A549 (cell line): ENCODE results near the gene TMCO4. TPM values are rescaled to one million over a fixed set of nuclear protein-coding genes. Genes with fewer than 3 reads are reported as not detected.

Experiments
- ATAC-seq, 2 experiments: fragments of 200-7000 bp in 1 of 2; fragments of >200 bp in 1 of 2; cut with Nextera tagmentation in 1 of 2; cut with Tn5 transposase in 1 of 2; 3 replicates each; pipeline versions ENCODE4 v1.8.0 to v1.9.1; 2018 to 2020; ENCODE audit warnings: mild to moderate bottlenecking in 1 of 2, moderate library complexity in 1 of 2
- CTCF ChIA-PET: fragments of 300-600 bp; sonication (Branson Sonifier 250); formaldehyde crosslinking; extraction: SDS; loops from one replicate; lab custom pipeline; 2021; ENCODE audit warnings: antibody characterized with exemption, inconsistent platforms; lab: Yijun Ruan, JAX
- POLR2A ChIA-PET: fragments of 350-600 bp; formaldehyde crosslinking; extraction: SDS; loops from one replicate; lab custom pipeline; 2021; ENCODE audit warnings: antibody characterized with exemption, inconsistent platforms; lab: Yijun Ruan, JAX
- DNase-seq, 2 experiments: peaks; one replicate each; pipeline versions ENCODE4 v3.0.0 to v3.0.0-alpha.2; 2011 to 2016; ENCODE audit warnings: low read depth in 1 of 2, low spot score in 1 of 2
- FAIRE-seq: peaks from 2 replicates; lab custom pipeline; 2011; peaks lifted over from hg19 to GRCh38; lab: Jason Lieb, UNC
- H3K27ac ChIP-seq, 2 experiments: fragments of >200 bp; sonication (Bioruptor Twin); formaldehyde crosslinking; 3 replicates each; pipeline ENCODE4 v1.5.1; 2016 to 2017
- H3K4me1 ChIP-seq: fragments of >200 bp; sonication (Bioruptor Twin); formaldehyde crosslinking; 3 replicates; pipeline ENCODE4 v1.6.1; 2016
- H3K4me2 ChIP-seq: fragments of >200 bp; sonication (Bioruptor Twin); formaldehyde crosslinking; 3 replicates; pipeline ENCODE4 v1.6.1; 2016
- H3K4me3 ChIP-seq: fragments of >200 bp; sonication (Bioruptor Twin); formaldehyde crosslinking; 3 replicates; pipeline ENCODE4 v1.5.1; 2016
- H3K9me3 ChIP-seq: fragments of >200 bp; sonication (Bioruptor Twin); formaldehyde crosslinking; 3 replicates; pipeline ENCODE4 v1.6.1; 2016
- BCL3 ChIP-seq: fragments of >200 bp; sonication (Bioruptor Twin); formaldehyde crosslinking; IDR thresholded peaks from 3 replicates; pipeline ENCODE4 v1.6.1; 2016
- CBX8 ChIP-seq: fragments of 200-600 bp; sonication (generic); IDR thresholded peaks from 2 replicates; pipeline ENCODE4 v1.6.1; 2016
- CHD2 ChIP-seq: fragments of 150-350 bp; IDR thresholded peaks from 2 replicates; pipeline ENCODE4 v1.6.1; 2014; ENCODE audit warnings: low read length; ENCODE audit not compliant: partially characterized antibody
- CHD4 ChIP-seq: fragments of 200-600 bp; sonication (generic); IDR thresholded peaks from 2 replicates; pipeline ENCODE4 v1.6.1; 2016; ENCODE audit warnings: antibody characterized with exemption, mild to moderate bottlenecking, borderline replicate concordance
- EHMT2 ChIP-seq: fragments of 200-600 bp; sonication (generic); IDR thresholded peaks from 2 replicates; pipeline ENCODE4 v1.6.1; 2016; ENCODE audit warnings: antibody characterized with exemption, low read depth, mild to moderate bottlenecking, moderate library complexity
- ELK1 ChIP-seq: fragments of 150-350 bp; IDR thresholded peaks from 2 replicates; pipeline ENCODE4 v1.6.1; 2014; ENCODE audit warnings: low read depth, mild to moderate bottlenecking, low read length
- FOSB ChIP-seq: fragments of 250-450 bp; sonication (Bioruptor Pico); IDR thresholded peaks from 2 replicates; pipeline ENCODE4 v1.5.0; 2020; ENCODE audit warnings: mild to moderate bottlenecking, moderate library complexity
- FOSL2 ChIP-seq, 2 experiments: fragments of 450-650 bp in 1 of 2; fragments of >200 bp in 1 of 2; sonication (Bioruptor Twin) in 1 of 2; formaldehyde crosslinking; IDR thresholded peaks; 2 replicates each; pipeline versions ENCODE4 v1.5.0 to v1.6.1; 2016 to 2020; ENCODE audit warnings: mild to moderate bottlenecking in 1 of 2, moderate library complexity in 1 of 2
- FOXS1 ChIP-seq: fragments of 250-450 bp; sonication (Bioruptor Pico); IDR thresholded peaks from 2 replicates; pipeline ENCODE4 v1.5.0; 2020; ENCODE audit warnings: mild to moderate bottlenecking, moderate library complexity
- HDAC2 ChIP-seq: fragments of 200-600 bp; sonication (generic); IDR thresholded peaks from 2 replicates; pipeline ENCODE4 v1.6.1; 2016
- HMGXB4 ChIP-seq: fragments of 250-450 bp; sonication (Bioruptor Pico); IDR thresholded peaks from 2 replicates; pipeline ENCODE4 v1.5.0; 2021; ENCODE audit warnings: mild to moderate bottlenecking, moderate library complexity, borderline replicate concordance
- HOXB5 ChIP-seq: fragments of 250-450 bp; sonication (Bioruptor Pico); IDR thresholded peaks from 2 replicates; pipeline ENCODE4 v1.5.0; 2020; ENCODE audit warnings: mild to moderate bottlenecking, moderate library complexity
- JUN ChIP-seq, 2 experiments: fragments of >200 bp; sonication (Bioruptor Twin); formaldehyde crosslinking; IDR thresholded peaks; 2 replicates in 1 of 2; 3 replicates in 1 of 2; pipeline ENCODE4 v1.6.1; 2016 to 2017
- JUNB ChIP-seq: fragments of >200 bp; sonication (Bioruptor Twin); formaldehyde crosslinking; IDR thresholded peaks from 2 replicates; pipeline ENCODE4 v1.6.1; 2016
- KDM5A ChIP-seq: fragments of 200-600 bp; sonication (generic); IDR thresholded peaks from 2 replicates; pipeline ENCODE4 v1.6.1; 2016; ENCODE audit warnings: antibody characterized with exemption, mild to moderate bottlenecking
- MAFK ChIP-seq: fragments of 450-650 bp; IDR thresholded peaks from 2 replicates; pipeline ENCODE4 v1.6.1; 2014; ENCODE audit not compliant: partially characterized antibody
- MAX ChIP-seq: IDR thresholded peaks from 2 replicates; pipeline ENCODE4 v1.6.1; 2012
- MAZ ChIP-seq: fragments of 150-350 bp; IDR thresholded peaks from 2 replicates; pipeline ENCODE4 v1.6.1; 2014; ENCODE audit warnings: antibody characterized with exemption, low read depth, low read length, borderline replicate concordance
- MYC ChIP-seq: IDR thresholded peaks from 2 replicates; pipeline ENCODE4 v1.6.1; 2012; ENCODE audit warnings: mild to moderate bottlenecking, inconsistent platforms, low read length, improper control_type of control experiment, borderline replicate concordance
- NPAS2 ChIP-seq: fragments of 250-450 bp; sonication (Bioruptor Pico); IDR thresholded peaks from 2 replicates; pipeline ENCODE4 v1.8.0; 2022; ENCODE audit warnings: mild to moderate bottlenecking, moderate library complexity, borderline replicate concordance
- PBX3 ChIP-seq: IDR thresholded peaks from 2 replicates; pipeline ENCODE4 v1.6.1; 2012
- POLR2AphosphoS2 ChIP-seq: conservative IDR thresholded peaks from 2 replicates; pipeline ENCODE4 v1.6.1; 2012; ENCODE audit warnings: low read length, improper control_type of control experiment, inconsistent platforms
- RCOR1 ChIP-seq: fragments of 150-350 bp; IDR thresholded peaks from 2 replicates; pipeline ENCODE4 v1.6.1; 2014; ENCODE audit warnings: antibody characterized with exemption, low read length, low read depth
- SMC3 ChIP-seq: fragments of >200 bp; sonication (Bioruptor Twin); formaldehyde crosslinking; IDR thresholded peaks from 3 replicates; pipeline ENCODE4 v1.6.1; 2018; ENCODE audit warnings: inconsistent platforms
- ZC3H11A ChIP-seq: fragments of 450-650 bp; IDR thresholded peaks from 2 replicates; pipeline ENCODE4 v1.6.1; 2014; ENCODE audit warnings: antibody characterized with exemption, mild to moderate bottlenecking
- ZNF302 ChIP-seq: fragments of 250-450 bp; sonication (Bioruptor Pico); IDR thresholded peaks from 2 replicates; pipeline ENCODE4 v1.9.0; 2021; ENCODE audit warnings: inconsistent platforms, mild to moderate bottlenecking, moderate library complexity
- WGBS: methylation state at CpG from one replicate; pipeline ENCODE4 v1.1.6; 2017; ENCODE audit errors: missing lambda C conversion rate; 5-methylcytosine and 5-hydroxymethylcytosine counted together
- polyA plus RNA-seq, 4 experiments: library from polyadenylated mRNA; depleted of rRNA in 3 of 4; stranded (reverse); fragments of >200 nt; fragmentation: RNase III in 1 of 4; extraction: RNeasy Plus Mini Kit Qiagen cat#74134 plus additional on column Dnase treatment in 1 of 4; gene quantifications; 2 replicates in 3 of 4; 3 replicates in 1 of 4; pipeline ENCODE4 v1.2.3, GENCODE V29; 2011 to 2017

The TMCO4 gene
- polyA plus RNA-seq, 2 of the 4 experiments (the other 2 are of a cell fraction), result 4.0 to 4.6 TPM

- H3K9me3 ChIP-seq, result no peaks in the 10 kb centered on the region
- WGBS, result 77% methylated on average over 2 of the region's 2 CpGs
- no peak overlapping the region for H3K4me3 ChIP-seq
- H3K4me1 ChIP-seq, result no peaks in the 10 kb centered on the region
- DNase-seq (no peak), FAIRE-seq (no peak), ATAC-seq (no peak)
- no peak for TF ChIP-seq MAFK
- no peak for TF ChIP-seq FOXS1
- no peak for TF ChIP-seq BCL3
- TF ChIP-seq KDM5A, result no peak
- TF ChIP-seq CHD4, result no peak
- TF ChIP-seq JUNB, result no peak
- no peak for TF ChIP-seq ELK1
- no peak for TF ChIP-seq HMGXB4 (CRISPR knock-in tag)
- ChIA-PET POLR2A (no interaction called here), CTCF (no interaction called here)
- no peak overlapping the region for H3K27ac ChIP-seq
- no peak overlapping the region for H3K4me2 ChIP-seq
Observed at GRCh38 chr1:19738669-19739068, 61.0 kb downstream of the TMCO4 start.

GRCh38 chr1:19738076-19738475 lies 61.6 kb downstream of the TMCO4 start:
- CTCF ChIA-PET, result no interaction called here
- WGBS, result 79% methylated on average over 5 of the region's 5 CpGs

DNA sequence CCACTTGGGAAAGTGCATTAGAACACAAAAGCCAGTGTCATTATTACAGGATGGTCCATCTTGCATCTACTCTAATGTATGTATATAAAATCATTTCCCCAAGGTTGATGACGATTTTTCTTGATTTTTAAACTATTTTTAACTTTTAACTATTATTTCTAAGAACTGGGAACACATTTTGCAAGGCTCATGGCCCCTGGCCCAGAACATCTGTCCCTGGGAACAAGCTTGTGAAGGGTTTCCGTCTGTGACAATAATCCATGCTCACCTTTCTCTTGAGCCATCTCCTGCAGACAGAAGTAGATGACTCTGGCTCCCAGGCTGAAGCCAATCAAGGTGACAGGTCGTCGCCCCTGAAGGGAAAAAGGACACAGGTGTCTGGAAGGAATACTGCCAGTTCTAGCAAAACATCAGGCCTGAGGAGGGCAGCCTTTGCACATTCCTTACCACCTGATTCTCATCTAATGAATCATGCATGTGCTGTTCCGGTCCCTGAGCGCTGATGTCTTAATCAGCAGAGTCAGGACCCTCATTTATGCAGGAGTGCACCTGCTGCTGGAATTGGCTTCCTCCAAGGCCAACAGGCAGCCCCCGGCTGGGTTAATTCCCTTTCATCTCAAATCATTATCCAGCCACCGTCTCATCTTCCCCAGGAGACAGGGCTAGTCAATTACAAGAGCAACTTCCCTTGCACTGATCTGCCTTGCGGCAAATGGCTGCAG lies 62.5 kb downstream of the TMCO4 start:
- WGBS, result 59% methylated on average over 9 of the region's 9 CpGs
- Histone ChIP-seq H3K4me2 (no peak overlapping the region), H3K9me3 (no peaks in the 10 kb centered on the region), H3K4me3 (no peak overlapping the region), H3K27ac (no peak overlapping the region), H3K4me1 (no peaks in the 10 kb centered on the region)
- ChIA-PET POLR2A (no interaction called here), CTCF (interaction anchor here (0.6 kb wide), 1 partner anchor 22 kb away, joined by 3 read pairs; no protein-coding TSS in a partner anchor)
- FAIRE-seq (no peak), ATAC-seq (no peak), DNase-seq (no peak)
- TF ChIP-seq POLR2AphosphoS2 (no peak), CBX8 (no peak), HDAC2 (no peak), BCL3 (no peak), CHD2 (no peak), PBX3 (no peak), FOSL2 (IDR thresholded peaks at IDR 0.05) (no peak), FOSL2 (CRISPR knock-in tag; IDR thresholded peaks at IDR 0.05) (no peak), ZC3H11A (no peak), HOXB5 (CRISPR knock-in tag) (no peak), MAZ (no peak), MYC (no peak), MAX (no peak), JUN (IDR thresholded peaks at IDR 0.05) (no peak), SMC3 (no peak), ZNF302 (CRISPR knock-in tag) (no peak), RCOR1 (no peak), EHMT2 (no peak)

More at GRCh38 chr1:19738076-19738475, 61.6 kb downstream of the TMCO4 start:
- no peak overlapping the region for H3K4me2 ChIP-seq
- H3K27ac ChIP-seq, result no peak overlapping the region
- no peak overlapping the region for H3K4me3 ChIP-seq
- no peaks in the 10 kb centered on the region for H3K4me1 ChIP-seq
- FAIRE-seq, result no peak
- POLR2A ChIA-PET, result no interaction called here
- no peak for TF ChIP-seq NPAS2 (CRISPR knock-in tag)
- no peak for TF ChIP-seq FOSB
- no peak for ATAC-seq
- H3K9me3 ChIP-seq, result no peaks in the 10 kb centered on the region
- DNase-seq, result no peak
